Measurements from ENCODE around the gene STRADA. TPM values are rescaled to one million over a fixed set of nuclear protein-coding genes. Genes with fewer than 3 reads are reported as not detected.

The STRADA gene
- polyA plus RNA-seq, 1 donor: 92.9 TPM

- DNase-seq: no peak
These were observed 55.4 kb downstream of the STRADA start for GRCh38 chr17:63686138-63686685.

- no peak for DNase-seq
These were observed 56.0 kb downstream of the STRADA start for GRCh38 chr17:63685578-63685977.

GRCh38 chr17:63685041-63685440 is 56.6 kb downstream of the STRADA start:
- no peak for DNase-seq

GRCh38 chr17:63682981-63683380 is 58.6 kb downstream of the STRADA start:
- DNase-seq: no peak

GRCh38 chr17:63682441-63682840 is 59.2 kb downstream of the STRADA start:
- no peak for DNase-seq

DNA sequence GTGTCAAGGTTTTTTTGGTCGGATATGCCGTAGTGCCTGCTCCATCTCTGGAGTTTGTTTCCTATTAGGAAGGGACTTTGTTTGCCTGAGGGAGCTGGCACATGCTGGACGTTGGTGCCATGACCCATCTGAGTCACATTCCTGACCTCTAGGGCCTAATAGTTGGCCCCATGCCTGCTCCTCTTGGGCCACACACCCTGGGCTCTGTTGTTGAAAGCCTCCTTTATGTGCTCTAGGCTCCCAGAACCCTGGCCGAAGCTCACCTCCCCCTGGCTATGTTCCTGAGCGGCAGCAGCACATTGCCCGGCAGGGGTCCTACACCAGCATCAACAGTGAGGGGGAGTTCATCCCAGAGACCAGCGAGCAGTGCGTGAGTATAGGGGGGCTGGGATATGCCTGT is 60.1 kb downstream of the STRADA start:
- no peak for DNase-seq

DNA sequence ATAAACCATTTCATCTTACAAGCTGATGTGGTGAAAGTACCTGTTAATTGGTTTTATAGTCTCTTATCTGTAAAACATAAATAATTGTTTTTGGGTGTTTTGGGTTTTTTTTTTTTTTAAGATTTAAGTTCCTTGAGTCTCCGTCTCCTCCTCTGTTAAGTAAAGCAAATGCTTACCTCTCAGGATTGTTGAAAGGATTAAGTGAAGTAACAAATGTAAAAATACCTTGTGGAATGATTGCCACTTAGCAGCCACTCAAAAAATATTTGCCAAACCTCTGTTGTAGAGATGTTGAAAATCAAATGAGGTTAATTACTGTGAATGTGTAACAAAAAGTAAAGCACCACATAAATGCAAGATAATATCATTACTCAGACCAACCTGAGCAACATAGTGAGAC is 60.9 kb downstream of the STRADA start:
- DNase-seq: no peak

GRCh38 chr17:63679214-63679613 is 62.4 kb downstream of the STRADA start:
- DNase-seq: no peak

- no peak for DNase-seq
These were observed 65.0 kb downstream of the STRADA start for GRCh38 chr17:63676584-63676983.

DNA sequence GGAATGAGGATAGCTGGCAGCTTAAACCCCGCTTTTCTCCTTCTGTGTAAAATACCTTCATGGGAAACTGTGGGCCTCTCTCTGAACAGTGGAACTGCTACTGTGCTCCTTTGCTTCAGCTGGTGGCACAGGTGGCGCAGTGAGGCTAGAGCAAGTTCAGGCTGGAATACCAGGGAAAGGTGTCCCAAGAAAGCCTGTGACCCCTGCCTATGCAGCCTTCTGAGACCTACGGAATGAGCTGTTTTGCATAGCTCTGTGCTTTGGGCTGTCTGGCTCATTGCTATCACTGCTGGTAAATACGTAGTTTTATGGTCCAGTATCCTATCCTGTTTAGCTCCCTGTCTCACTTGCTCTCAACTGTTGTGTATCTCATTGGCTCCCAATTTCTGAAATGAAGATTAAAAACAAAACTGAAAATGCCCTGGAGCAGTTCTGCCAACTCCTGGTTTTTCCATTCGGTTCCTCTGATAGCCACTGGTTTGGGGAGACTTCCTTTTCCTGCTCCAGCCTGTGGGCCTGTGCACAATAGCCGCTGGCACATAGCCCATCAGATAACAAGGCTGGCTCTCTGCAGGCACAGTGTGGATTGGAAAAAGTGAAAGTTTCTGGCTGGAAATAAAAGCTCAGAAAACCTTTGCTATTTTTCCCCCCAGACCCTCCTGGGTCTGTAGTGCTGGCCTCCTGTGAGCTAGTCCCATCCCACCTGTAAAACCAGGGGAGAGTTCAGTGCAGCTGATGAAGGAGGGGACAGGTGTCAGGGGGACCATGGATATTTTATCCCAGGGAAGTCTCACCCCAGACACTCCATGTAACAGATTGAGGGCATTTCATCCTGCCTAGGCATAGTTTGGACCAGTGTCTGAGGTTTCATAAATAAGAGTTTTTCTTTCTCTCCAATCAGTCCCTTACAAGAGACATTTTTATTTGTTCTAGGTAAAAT is 65.7 kb downstream of the STRADA start:
- peak; percentile 66 for DNase-seq

GRCh38 chr17:63675231-63675606 is 66.4 kb downstream of the STRADA start:
- no peak for DNase-seq

DNA sequence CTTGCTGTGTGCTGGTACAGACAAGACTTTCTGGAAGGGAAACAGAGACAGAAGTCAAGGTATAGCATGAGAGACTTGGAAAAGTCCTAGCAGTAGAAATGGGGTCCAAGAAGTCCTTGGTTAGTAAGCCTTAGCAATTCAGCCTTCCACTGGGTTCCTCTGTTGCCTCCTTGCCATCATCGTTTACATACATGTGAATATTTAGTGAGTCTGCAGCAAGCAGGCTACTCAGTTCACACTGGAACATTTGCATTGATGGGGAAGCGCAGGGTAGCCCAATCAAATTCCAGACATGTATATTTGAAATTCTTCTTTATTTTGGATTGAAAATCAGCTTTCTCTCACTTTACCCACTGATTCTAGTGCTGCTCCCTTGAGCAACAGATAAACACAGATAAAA is 68.7 kb downstream of the STRADA start:
- DNase-seq: no peak

DNA sequence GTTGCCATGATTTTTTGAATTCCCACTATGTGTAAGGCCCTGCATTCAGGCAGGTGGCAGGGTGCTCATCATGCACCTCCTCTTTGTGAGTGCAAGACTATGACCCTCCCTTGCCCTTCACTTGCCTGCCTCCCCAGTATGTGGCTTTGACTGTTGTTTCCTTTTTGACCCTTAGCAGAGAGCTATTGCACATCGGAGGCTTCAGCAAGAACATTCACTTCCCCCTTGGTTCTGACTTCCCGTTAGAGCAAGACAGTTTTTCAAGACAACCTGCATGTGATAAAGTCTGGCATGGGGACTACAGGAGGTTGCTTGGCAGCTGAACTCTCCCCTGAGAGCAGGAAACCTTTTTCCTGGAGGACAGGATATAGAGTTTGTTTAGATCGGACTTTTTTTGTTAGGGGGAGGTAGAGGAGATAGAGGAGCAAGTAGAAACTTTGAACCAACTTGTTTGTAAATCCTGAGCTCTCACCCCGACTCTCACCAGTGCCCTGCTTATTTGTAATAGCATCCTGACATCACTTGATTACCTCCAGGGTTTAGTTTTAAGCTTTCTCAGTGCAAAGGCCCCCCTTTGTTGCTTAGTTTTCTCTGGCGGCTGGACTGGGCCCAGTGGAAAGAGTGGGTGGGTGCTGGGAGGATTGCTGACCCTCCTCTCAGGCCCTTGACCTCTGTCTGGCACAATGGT is 75.9 kb downstream of the STRADA start:
- no peak for DNase-seq

DNA sequence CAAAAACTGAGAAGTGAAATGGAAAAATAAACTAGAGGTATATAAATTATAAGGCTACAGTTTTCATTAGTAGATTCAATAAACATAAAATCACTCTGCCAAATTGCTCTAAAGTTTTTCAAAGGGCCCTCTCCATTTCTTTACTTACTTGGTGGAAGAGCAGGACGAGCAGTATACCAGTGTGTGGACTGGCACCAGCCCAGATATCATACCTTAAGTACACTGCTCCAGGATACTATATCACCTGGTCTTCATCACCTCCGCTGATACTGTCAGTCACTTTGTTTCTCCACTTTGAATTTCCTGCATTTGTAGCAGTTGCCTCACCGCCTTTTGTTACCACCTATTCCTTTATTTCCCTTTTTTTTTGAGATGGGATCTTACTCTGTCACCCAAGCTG is 81.7 kb downstream of the STRADA start:
- DNase-seq: no peak

DNA sequence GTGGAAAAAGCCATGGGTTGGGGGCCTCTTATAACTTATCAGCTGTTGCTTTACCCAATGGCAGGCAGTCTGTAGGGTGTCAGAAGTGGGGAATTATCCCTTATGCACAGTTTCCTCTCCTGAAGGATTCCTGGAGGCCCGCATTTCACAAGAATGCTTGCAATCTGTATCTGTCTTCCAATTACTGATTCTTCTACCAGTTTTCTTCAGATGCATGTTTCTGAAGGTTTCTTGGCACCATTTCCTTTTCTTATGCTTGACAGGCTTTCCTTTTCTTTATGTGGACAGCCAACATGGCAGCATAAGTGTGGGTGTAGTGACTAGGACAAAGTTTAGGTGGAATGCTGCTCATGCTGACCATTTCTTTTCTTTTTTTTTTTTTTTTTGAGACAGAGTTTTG is 83.2 kb downstream of the STRADA start:
- DNase-seq: no peak

GRCh38 chr17:63657786-63658185 is 83.8 kb downstream of the STRADA start:
- DNase-seq: no peak

DNA sequence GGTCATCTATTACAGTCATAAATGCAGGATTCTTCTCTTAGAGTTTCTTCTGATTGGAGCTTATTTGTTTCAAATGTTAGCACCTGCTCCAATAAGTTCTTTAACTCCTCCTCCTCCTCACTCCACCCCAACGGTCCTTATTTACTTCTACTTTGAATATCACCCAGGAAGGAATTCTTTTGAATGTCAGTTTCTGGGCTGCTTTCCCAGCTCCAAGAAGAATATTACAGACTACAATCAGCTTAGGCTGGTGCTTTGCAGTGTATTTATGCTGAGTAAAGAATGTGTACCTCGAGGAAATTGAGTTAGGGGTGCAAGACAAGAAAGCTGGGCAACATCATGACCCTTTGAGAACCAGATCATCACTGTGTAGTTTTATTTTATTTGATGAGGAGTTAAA is 88.5 kb downstream of the STRADA start:
- no peak for DNase-seq

Other genes starting within 250 kb of the STRADA start
- 2.2 TPM for gene KCNH6, start 218.4 kb downstream of the STRADA start, polyA plus RNA-seq (ENCODE audit: insufficient read length)
- 117 TPM for gene DCAF7, start 191.3 kb downstream of the STRADA start, polyA plus RNA-seq (ENCODE audit: insufficient read length)
- gene TACO1, start 140.9 kb downstream of the STRADA start, polyA plus RNA-seq (ENCODE audit: insufficient read length): 26.1 TPM
- gene MAP3K3, start 119.4 kb downstream of the STRADA start, polyA plus RNA-seq (ENCODE audit: insufficient read length): 33.8 TPM
- 22.9 TPM for gene LIMD2, start 41.7 kb downstream of the STRADA start, polyA plus RNA-seq (ENCODE audit: insufficient read length)
- 110 TPM for gene CCDC47, start 31.8 kb upstream of the STRADA start, polyA plus RNA-seq (ENCODE audit: insufficient read length)
- 254 TPM for gene DDX42, start 32.4 kb upstream of the STRADA start, polyA plus RNA-seq (ENCODE audit: insufficient read length)
- gene PSMC5, start 85.6 kb upstream of the STRADA start, polyA plus RNA-seq (ENCODE audit: insufficient read length): 181 TPM
- 68.1 TPM for gene FTSJ3, start 85.9 kb upstream of the STRADA start, polyA plus RNA-seq (ENCODE audit: insufficient read length)
- gene SMARCD2, start 100.9 kb upstream of the STRADA start, polyA plus RNA-seq (ENCODE audit: insufficient read length): 58.9 TPM
- 0.20 TPM for gene CSH2, start 131.9 kb upstream of the STRADA start, polyA plus RNA-seq (ENCODE audit: insufficient read length)
- gene GH2, start 140.1 kb upstream of the STRADA start, polyA plus RNA-seq (ENCODE audit: insufficient read length): not detected
- gene CSH1, start 154.8 kb upstream of the STRADA start, polyA plus RNA-seq (ENCODE audit: insufficient read length): not detected
- not detected for gene CSHL1, start 169.5 kb upstream of the STRADA start, polyA plus RNA-seq (ENCODE audit: insufficient read length)
- not detected for gene GH1, start 177.0 kb upstream of the STRADA start, polyA plus RNA-seq (ENCODE audit: insufficient read length)
- gene CD79B, start 190.5 kb upstream of the STRADA start, polyA plus RNA-seq (ENCODE audit: insufficient read length): 2.1 TPM
- gene SCN4A, start 231.1 kb upstream of the STRADA start, polyA plus RNA-seq (ENCODE audit: insufficient read length): 0.86 TPM